Activated T-helper 1 cell treated with anti-CD3 and anti-CD28 coated beads, Interleukin-12 subunit alpha, Interleukin-12 subunit beta, Interleukin-2, Interleukin-4 antibody, amounts not matched to agents 30 ng/mL and 10 ng/mL and 1 ng/mL, durations not matched to agents 14 hours and 24 hours and 36 hours (primary cell): ENCODE results near the gene KRTAP10-5. TPM values are rescaled to one million over a fixed set of nuclear protein-coding genes. Genes with fewer than 3 reads are reported as not detected.
"Not testable (repeated sequence)": the region's sequence is repeated elsewhere in the genome, so short reads cannot be mapped to it uniquely, and the experiment has no call there.

Source experiments
- DNase-seq: peaks from one replicate; pipeline ENCODE4 v3.0.0; 2021; ENCODE audit warnings: low spot score
- H3K27ac Mint-ChIP-seq: one replicate; pipeline ENCODE4 v1.8.0; 2021; ENCODE audit warnings: mild to moderate bottlenecking, mixed read lengths
- H3K27me3 Mint-ChIP-seq: one replicate; pipeline ENCODE4 v1.8.0; 2022; ENCODE audit warnings: mild to moderate bottlenecking, moderate library complexity, mixed read lengths; ENCODE audit not compliant: insufficient read depth
- H3K36me3 Mint-ChIP-seq: one replicate; pipeline ENCODE4 v1.8.0; 2021; ENCODE audit warnings: low read depth, mixed read lengths
- H3K4me1 Mint-ChIP-seq: one replicate; pipeline ENCODE4 v1.8.0; 2021; ENCODE audit warnings: low read depth, mixed read lengths
- H3K4me3 Mint-ChIP-seq: one replicate; pipeline ENCODE4 v1.8.0; 2021; ENCODE audit warnings: mild to moderate bottlenecking, moderate library complexity, mixed read lengths
- H3K9me3 Mint-ChIP-seq: one replicate; pipeline ENCODE4 v1.8.0; 2021; ENCODE audit warnings: mixed read lengths
- intact Hi-C: fragments of 100-400 bp; cut with micrococcal nuclease; formaldehyde crosslinking; loops from one replicate; pipeline ENCODE4 v1.15.1; 2024
- total RNA-seq: library from RNA; stranded (reverse); gene quantifications from 2 replicates; pipeline ENCODE4 v1.2.3, GENCODE V29; 2022

KRTAP10-5 gene
- total RNA-seq, 1 donor from 2014 or later: not detected

DNA sequence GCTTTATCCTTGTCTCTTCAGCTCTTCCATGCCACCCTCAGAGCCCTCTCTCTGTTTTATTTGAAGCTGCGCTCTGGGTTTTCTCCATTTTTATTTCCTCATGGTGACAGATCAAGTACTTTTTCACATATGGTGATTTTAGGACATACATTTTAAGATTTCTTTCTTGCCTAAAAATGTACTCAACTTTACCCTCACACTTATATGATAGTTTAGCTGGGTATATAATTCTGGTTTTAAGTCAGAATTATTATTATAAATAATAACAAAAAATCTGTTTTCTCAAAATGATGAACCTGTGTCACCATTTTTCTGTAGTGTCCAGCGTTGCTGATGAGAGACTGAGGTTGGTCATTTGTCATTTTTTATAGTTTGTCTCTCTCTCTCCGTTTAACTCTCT is 754 bp upstream of the KRTAP10-5 start:
- Mint-ChIP-seq H3K27me3 (peaks cover 17% of the 10 kb centered on the region), H3K36me3 (peaks cover 1% of the 10 kb centered on the region), H3K27ac (no peak overlapping the region), H3K4me1 (peaks cover 16% of the 10 kb centered on the region), H3K9me3 (peaks cover 47% of the 10 kb centered on the region), H3K4me3 (no peak overlapping the region)
- DNase-seq: no peak
- intact Hi-C loops: loop anchor here (10.0 kb wide), 1 partner anchor 134 kb away; the partner anchor contains the start of gene TSPEAR

DNA sequence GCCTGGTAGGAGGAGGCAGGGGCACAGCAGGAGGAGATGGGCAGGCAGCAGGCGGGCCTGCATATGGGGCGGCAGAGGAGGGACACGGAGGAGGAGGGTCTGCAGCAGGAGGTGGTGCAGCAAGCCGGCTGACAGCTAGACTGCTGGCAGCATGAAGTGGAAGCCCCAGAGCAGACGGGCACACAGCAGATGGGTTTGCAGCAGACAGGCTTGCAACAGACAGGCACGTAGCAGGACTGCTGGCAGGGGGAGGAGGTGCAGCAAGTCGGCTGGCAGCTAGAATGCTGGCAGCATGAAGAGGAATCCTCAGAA is 615 bp downstream of the KRTAP10-5 start:
- H3K4me3 Mint-ChIP-seq: no peak overlapping the region
- H3K27me3 Mint-ChIP-seq: peaks cover 10% of the 10 kb centered on the region
- no peak overlapping the region for H3K27ac Mint-ChIP-seq
- no peak for DNase-seq
- peaks cover 52% of the 10 kb centered on the region for H3K9me3 Mint-ChIP-seq
- intact Hi-C loops: loop anchor here (10.0 kb wide), 1 partner anchor 135 kb away; the partner anchor contains the start of gene TSPEAR
- peaks cover 1% of the 10 kb centered on the region for H3K36me3 Mint-ChIP-seq
- peaks cover 16% of the 10 kb centered on the region for H3K4me1 Mint-ChIP-seq

DNA sequence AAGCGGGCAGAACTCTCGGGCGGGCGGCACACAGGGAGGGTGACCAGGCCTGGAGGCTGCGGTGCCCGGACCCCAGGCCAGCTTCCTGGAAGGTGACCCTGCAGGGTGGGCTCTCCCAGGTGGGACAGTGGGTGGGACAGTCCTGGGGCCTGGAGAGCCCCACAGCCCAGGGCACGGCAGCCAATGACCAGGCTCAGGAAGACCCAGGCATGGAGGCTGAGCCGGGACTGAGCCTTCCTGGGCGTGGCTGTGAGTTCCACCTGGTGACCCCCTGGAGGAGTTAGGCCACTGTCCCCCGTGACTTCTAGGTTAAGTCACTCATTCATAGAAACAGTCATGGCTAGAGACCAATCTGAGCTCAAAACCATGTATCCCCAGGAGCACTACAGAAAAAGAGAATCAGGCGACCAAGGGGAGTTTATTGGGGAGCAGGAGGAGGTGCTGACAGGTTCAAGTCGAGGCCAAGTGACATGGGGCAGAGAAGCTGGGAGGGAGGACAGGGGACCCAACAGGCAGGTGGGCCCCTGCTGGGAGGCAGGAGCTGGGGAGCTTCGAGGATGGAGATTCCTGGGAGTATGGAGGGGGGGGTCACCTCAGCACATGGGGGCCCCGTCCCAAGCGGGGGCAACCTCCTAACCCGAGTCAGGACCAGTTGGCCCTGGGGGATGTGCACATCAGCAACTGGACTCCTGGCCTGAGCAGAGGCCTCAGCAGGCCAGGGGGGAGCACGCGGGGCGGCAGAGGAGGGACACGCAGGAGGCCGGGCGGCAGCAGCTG is 1.2 kb downstream of the KRTAP10-5 start:
- peaks cover 52% of the 10 kb centered on the region for H3K9me3 Mint-ChIP-seq
- H3K36me3 Mint-ChIP-seq: no peaks in the 10 kb centered on the region
- H3K4me1 Mint-ChIP-seq: peaks cover 12% of the 10 kb centered on the region
- no peak overlapping the region for H3K27ac Mint-ChIP-seq
- DNase-seq: no peak
- intact Hi-C loops: no loop called here
- H3K4me3 Mint-ChIP-seq: no peak overlapping the region
- peaks cover 7% of the 10 kb centered on the region for H3K27me3 Mint-ChIP-seq

DNA sequence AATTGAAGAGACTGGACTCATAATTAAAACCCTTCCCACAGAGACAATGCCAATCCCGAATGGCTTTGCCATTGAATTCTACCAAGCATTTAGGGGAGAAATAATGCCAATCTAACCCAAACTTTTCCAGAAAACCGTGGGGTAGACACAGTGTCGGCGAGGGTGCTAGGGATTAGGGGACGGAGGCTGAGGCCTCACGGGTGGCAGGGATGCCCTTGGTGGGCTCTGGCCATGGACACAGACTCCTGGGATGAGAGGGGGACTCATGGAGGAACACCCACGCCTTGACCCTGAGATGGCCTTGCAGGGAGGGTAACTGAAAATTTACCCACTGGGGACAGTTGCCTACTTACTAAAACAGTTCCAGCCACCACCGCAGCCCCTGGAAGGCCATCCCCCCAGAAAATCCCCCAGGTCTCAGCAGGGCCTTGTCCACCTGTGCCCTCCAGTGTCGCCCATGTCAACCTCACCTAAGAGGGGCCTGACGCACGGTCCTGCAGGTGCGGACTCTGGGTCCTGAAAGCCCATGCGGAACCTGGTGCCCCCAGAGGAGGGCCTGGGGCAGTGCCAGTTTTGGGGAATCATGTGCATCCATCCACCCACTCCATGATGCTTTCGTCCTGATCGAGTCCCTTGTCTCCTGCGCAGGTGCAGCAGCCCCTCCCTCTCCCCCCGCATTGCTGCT is 1.9 kb downstream of the KRTAP10-5 start:
- H3K9me3 Mint-ChIP-seq: peaks cover 52% of the 10 kb centered on the region

DNA sequence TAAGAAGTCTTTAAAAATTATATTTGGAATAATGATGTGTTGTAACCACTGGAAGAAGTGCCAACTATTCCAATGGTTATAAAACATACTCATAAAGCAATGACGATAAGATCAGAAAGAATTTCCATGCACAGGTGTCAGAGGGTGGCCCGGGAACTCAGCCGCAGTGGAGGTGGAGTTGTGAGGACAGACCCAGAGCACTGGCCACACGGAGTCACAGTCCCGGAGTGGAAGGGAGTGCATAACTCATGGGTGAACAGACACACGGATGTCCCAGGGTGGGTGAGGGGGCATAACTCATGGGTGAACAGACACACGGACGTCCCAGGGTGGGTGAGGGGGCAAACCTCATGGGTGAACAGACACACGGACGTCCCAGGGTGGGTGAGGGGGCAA is 4.4 kb downstream of the KRTAP10-5 start:
- no peak overlapping the region for H3K4me3 Mint-ChIP-seq
- H3K27ac Mint-ChIP-seq: no peak overlapping the region
- peaks cover 4% of the 10 kb centered on the region for H3K27me3 Mint-ChIP-seq
- no peak for DNase-seq
- no peaks in the 10 kb centered on the region for H3K36me3 Mint-ChIP-seq
- H3K4me1 Mint-ChIP-seq: no peaks in the 10 kb centered on the region
- intact Hi-C loops: no loop called here
- peaks cover 46% of the 10 kb centered on the region for H3K9me3 Mint-ChIP-seq

More for the DNA sequence above, 1.9 kb downstream of the KRTAP10-5 start:
- DNase-seq: no peak
- Mint-ChIP-seq H3K4me3 (no peak overlapping the region), H3K27ac (no peak overlapping the region), H3K36me3 (no peaks in the 10 kb centered on the region), H3K27me3 (peaks cover 7% of the 10 kb centered on the region), H3K4me1 (peaks cover 4% of the 10 kb centered on the region)
- intact Hi-C loops: no loop called here

DNA sequence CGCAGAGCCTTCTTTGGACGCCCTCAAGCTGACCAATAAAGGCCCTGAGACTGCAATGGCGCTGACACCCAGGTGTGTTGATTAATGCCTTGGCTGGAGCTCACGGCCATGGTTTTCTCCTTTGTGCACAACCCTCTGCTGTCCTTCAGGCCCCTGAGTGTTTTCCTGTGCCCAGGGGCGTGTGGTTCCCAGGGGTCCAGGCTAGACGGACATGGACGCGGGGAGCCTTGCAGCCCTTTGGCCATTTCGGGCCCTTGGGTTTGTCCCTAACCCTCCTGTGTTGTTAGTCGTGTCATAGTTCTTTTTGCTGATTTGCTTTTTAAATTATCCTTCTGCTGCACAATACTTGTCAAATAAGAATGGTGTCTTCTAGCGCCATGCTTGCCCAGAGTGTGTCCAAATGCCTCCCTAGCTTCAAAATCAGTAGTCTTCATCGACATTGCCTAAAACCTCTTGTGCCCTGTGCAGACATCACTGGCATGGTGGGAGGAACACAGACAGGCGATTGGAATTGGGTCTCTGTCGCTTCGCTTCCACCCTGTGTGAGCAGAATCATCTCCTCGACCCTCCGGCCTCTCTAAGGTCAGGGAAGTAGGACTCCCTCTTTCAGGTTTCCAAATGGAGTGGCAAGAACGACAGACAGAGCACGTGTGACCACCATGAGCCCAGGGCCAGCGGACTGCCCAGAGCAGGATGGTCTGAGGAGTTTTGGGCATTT is 4.9 kb downstream of the KRTAP10-5 start:
- H3K4me3 Mint-ChIP-seq: no peak overlapping the region
- peaks cover 41% of the 10 kb centered on the region for H3K9me3 Mint-ChIP-seq
- intact Hi-C loops: no loop called here
- no peak for DNase-seq
- no peaks in the 10 kb centered on the region for H3K4me1 Mint-ChIP-seq
- no peaks in the 10 kb centered on the region for H3K36me3 Mint-ChIP-seq
- H3K27me3 Mint-ChIP-seq: peaks cover 4% of the 10 kb centered on the region
- no peak overlapping the region for H3K27ac Mint-ChIP-seq

DNA sequence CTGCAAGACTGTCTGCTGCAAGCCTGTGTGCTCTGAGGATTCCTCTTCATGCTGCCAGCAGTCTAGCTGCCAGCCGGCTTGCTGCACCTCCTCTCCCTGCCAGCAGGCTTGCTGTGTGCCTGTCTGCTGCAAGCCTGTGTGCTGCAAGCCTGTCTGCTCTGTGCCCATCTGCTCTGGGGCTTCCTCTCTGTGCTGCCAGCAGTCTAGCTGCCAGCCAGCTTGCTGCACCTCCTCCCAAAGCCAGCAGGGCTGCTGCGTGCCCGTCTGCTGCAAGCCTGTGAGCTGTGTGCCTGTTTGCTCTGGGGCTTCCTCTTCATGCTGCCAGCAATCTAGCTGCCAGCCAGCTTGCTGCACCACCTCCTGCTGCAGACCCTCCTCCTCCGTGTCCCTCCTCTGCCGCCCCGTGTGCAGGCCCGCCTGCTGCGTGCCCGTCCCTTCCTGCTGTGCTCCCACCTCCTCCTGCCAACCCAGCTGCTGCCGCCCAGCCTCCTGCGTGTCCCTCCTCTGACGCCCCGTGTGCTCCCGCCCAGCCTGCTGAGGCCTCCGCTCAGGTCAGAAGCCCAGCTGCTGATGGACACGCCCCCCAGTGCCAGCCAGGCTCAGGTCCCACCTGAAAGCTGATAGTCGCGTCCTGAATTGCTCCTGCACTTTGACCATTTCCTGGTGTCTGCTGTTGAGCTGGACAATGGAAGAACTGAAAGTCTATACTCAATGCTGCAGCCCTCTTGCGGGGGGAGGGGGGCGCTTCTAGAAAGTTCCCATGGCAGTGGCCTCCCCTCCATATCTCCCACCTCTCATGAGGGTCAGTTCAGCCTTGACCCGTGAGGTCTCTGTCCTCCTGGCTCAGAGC is 5.7 kb downstream of the KRTAP10-5 start:
- Mint-ChIP-seq H3K4me3 (no peak overlapping the region), H3K27ac (no peak overlapping the region), H3K27me3 (peaks cover 4% of the 10 kb centered on the region), H3K36me3 (no peaks in the 10 kb centered on the region), H3K4me1 (no peaks in the 10 kb centered on the region), H3K9me3 (peaks cover 36% of the 10 kb centered on the region)
- intact Hi-C loops: no loop called here
- no peak for DNase-seq

DNA sequence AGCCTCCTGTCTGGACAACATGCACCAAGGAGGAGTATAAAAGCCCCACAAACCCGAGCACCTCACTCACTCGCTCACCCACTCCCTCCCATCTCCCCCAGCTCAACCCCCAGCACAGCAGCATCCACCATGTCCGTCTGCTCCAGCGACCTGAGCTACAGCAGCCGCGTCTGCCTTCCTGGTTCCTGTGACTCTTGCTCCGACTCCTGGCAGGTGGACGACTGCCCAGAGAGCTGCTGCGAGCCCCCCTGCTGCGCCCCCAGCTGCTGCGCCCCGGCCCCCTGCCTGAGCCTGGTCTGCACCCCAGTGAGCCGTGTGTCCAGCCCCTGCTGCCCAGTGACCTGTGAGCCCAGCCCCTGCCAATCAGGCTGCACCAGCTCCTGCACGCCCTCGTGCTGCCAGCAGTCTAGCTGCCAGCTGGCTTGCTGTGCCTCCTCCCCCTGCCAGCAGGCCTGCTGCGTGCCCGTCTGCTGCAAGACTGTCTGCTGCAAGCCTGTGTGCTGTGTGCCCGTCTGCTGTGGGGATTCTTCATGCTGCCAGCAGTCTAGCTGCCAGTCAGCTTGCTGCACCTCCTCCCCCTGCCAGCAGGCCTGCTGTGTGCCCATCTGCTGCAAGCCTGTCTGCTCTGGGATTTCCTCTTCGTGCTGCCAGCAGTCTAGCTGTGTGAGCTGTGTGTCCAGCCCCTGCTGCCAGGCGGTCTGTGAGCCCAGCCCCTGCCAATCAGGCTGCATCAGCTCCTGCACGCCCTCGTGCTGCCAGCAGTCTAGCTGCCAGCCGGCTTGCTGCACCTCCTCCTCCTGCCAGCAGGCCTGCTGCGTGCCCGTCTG is 6.6 kb downstream of the KRTAP10-5 start, which contains the start of gene KRTAP10-4:
Gene KRTAP10-4 (plus strand): TSS at position 100 of the 827 bp plus-strand sequence. CDS start 30 bp downstream, at position 130.
- DNase-seq, H3K27me3 Mint-ChIP-seq, H3K4me3 Mint-ChIP-seq, H3K4me1 Mint-ChIP-seq, H3K27ac Mint-ChIP-seq, H3K36me3 Mint-ChIP-seq: not testable (repeated sequence)
- H3K9me3 Mint-ChIP-seq: peaks cover 29% of the 10 kb centered on the region
- intact Hi-C loops: loop anchor here (2.0 kb wide), 1 partner anchor 27 kb away; the partner anchor contains the start of gene KRTAP10-7

DNA sequence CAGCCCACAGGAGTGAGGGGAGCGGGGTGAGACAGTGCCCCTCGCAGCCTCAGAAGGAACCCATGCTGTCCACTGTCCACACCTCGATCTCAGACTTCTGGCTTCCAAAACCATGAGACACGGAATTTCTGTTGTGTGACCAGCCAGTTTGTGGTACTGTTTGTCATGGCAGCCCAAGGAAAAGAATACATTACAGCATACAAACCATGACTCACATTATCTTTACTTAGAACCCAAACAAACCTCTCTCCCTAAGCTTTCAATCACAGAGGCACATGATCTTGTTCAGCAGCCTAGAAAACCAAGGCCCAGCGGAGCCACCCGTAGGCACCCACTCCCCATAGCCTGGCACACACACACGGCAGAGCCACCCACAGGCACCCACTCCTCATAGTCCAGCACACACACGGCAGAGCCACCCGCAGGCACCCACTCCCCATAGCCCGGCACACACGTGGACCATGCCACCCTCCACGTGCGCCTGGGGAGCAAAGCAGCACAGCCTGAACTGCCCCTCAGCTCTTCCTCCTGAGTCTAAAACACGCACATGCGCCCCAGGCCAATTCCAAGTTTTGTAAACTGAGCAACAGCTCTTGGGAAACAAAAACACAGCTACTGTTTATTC is 7.3 kb downstream of the KRTAP10-5 start:
- no peaks in the 10 kb centered on the region for H3K4me1 Mint-ChIP-seq
- no peak for DNase-seq
- intact Hi-C loops: loop anchor here (2.0 kb wide), 1 partner anchor 28 kb away; the partner anchor contains the start of gene KRTAP10-7
- no peak overlapping the region for H3K4me3 Mint-ChIP-seq
- peaks cover 26% of the 10 kb centered on the region for H3K9me3 Mint-ChIP-seq
- peaks cover 2% of the 10 kb centered on the region for H3K27me3 Mint-ChIP-seq
- H3K36me3 Mint-ChIP-seq: no peaks in the 10 kb centered on the region
- H3K27ac Mint-ChIP-seq: no peak overlapping the region

DNA sequence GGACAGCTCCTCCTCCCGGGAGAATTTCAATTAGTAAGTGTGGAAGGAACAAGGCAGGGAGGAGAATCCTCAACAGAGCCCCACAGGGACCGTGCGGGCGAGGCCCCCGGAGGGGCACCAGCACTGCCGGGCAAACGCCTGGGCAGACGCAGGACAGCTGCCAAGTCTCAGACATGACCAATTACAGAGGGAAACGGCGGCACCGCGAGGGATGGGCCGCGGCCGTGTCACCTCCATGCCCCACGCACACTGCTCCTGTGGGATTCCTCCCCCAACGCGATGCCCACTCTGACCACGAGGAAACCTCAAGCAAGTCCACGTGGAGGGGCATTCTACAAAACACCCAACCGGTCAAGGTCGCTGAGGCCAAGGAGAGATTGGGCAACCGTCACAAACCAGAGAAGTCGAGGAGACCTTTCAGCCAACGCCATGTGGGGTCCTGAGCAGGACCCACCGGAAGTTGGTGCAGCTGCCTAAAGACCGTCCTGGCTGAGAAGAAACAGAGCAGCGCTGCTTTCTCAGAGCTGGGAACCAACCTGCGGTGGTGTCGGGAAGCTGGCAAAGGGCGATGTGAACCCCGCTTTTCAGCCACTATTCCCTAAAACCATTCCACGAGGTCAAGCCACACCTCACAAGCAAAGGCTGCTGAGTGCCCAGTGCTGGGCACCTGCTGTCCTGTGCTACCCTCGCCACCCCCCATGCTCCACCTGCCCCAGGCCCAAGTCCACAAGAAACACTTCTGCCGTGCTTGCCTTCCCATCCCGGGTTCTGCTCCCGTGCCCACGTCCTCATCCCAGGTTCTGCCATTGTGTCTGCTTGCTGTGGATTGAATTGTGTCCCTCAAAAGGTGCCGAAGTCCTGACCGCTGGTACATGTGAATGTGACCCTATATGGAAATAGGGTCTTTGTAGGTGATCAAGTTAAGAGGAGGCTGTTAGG is 8.3 kb downstream of the KRTAP10-5 start:
- intact Hi-C loops: loop anchor here (2.0 kb wide), 1 partner anchor 29 kb away; the partner anchor contains the start of gene KRTAP10-7
- no peak overlapping the region for H3K27ac Mint-ChIP-seq
- H3K36me3 Mint-ChIP-seq: no peaks in the 10 kb centered on the region
- H3K9me3 Mint-ChIP-seq: peaks cover 17% of the 10 kb centered on the region
- no peak for DNase-seq
- peaks cover 2% of the 10 kb centered on the region for H3K27me3 Mint-ChIP-seq
- no peak overlapping the region for H3K4me3 Mint-ChIP-seq
- H3K4me1 Mint-ChIP-seq: no peaks in the 10 kb centered on the region
